HG03159 (cell line): Measurements from ENCODE around the gene ATXN2.

ENCODE experiments used
- ATAC-seq: cut with Tn5 transposase; IDR thresholded peaks from one replicate; pipeline ENCODE4 v1.9.1; 2021; ENCODE audit warnings: mild to moderate bottlenecking, moderate library complexity; ENCODE audit not compliant: unreplicated experiment

ATXN2 gene

DNA sequence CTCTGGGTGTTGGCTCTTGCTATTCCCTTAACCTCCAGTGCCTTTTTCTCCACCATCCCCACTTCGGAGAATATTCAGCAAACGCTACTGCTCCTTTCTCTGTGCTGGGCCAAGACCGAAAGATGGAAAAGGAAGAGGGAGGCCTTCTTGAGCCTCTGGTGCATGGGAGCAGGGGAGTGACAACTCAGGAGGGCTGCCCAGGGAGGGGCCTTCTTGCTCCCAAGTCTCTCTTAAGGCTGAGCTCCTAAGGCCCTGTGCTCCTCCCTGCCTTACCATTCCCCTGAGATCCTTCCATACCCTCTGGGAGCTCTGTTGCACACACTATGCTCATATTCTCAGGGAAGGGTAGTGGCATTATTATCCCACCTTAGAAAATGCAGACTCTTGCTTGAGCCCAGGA lies 158.5 kb downstream of the ATXN2 start:
- no peak for ATAC-seq

- ATAC-seq: no peak
These were observed 159.0 kb downstream of the ATXN2 start for GRCh38 chr12:111440152-111440551.

DNA sequence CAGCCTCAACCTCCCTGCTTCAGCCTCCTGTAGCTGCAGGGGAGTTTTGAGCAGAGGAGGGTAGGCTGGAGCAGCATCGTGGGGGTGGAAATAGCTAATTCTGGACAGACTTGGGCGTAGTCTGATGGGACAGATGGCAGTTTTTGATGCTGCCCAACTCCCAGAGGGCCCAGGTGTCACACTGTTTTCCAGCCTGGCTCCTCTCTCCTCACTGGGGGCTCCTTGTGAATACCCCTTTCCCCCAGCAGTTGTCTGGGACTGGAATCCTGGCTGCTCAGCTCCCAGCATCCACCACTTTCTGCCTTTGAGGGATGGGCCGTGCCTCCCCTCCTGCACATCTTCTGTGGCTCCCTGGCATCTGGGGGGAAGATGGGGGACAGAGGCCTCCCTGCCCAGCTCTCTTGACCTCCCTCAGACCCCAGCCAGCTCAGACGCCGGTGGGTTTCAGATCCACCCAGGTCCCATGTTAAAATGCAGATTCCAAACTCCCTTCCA lies 159.4 kb downstream of the ATXN2 start:
- no peak for ATAC-seq

- no peak for ATAC-seq
These were observed 160.6 kb downstream of the ATXN2 start for GRCh38 chr12:111438481-111438880.

- no peak for ATAC-seq
These were observed 161.2 kb downstream of the ATXN2 start for GRCh38 chr12:111437816-111438454.

DNA sequence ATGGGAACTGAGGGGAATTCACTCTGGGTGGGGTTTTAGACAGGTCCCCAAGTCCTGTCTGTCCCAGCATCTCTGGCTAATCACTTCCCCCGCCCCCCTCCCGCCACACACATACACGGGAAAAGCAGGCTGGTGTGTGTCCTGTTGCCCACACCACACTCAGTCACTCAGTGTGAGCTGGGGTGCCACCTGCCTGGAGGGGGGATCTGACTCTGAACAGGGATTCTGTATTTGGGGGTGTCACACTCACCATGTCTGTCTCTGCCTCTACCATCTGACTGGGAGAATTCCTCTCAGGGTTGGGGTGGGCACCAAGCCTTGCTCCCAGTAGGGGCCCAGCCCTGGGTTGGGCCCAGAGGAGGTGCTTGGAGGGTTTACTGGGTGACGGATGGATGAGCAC lies 162.3 kb downstream of the ATXN2 start:
- ATAC-seq: no peak

- no peak for ATAC-seq
These were observed 162.8 kb downstream of the ATXN2 start for GRCh38 chr12:111436266-111436665.

DNA sequence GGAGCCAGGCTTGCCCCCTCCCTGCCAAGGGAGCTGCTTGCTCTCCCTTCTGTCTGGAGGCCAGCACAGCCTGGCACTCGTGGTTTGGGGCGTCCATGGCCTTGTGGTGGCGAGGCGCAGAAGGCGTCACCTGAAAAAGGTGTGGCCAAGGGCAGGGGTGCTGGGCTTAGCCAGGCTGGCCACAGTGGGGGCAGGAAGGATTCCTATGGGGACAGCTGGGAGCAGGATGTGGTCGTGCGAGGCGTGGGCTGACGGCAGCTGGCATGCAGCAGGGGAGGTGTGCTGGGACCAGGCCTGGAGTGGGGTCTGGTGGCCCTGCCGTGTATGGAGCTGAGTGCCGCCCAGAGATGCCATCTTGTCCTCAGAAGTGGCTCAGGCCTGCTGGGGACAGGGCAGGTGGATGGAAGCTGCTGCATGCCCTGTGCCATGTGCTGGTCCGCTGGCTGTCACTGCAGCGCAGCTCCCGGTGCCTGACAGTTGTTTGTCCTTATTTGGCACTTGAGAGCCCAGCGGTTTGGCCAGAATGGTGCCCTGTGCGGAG lies 163.4 kb downstream of the ATXN2 start:
- no peak for ATAC-seq

GRCh38 chr12:111434680-111435338 lies 164.3 kb downstream of the ATXN2 start:
- ATAC-seq: peak; percentile 58

DNA sequence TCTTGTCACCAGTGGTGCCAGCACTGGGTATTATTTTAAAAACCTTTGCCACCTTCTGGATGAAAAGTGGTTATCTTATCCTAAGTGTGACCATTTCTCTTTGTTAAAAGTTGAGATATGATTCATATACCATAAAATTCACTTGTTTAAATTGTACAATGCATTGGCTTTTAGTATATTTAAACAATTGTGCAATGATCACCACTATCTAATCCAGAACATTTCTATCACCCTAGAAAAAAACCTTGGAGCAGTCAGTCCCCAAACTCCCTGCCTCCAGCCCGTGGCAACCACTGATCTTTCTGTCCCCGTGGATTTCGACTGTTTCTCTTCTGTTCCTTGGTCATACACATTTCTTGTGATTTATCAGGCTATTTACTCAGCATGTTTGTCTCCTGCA lies 165.1 kb downstream of the ATXN2 start:
- ATAC-seq: no peak

- ATAC-seq: no peak
These were observed 167.3 kb downstream of the ATXN2 start for GRCh38 chr12:111431772-111432171.

DNA sequence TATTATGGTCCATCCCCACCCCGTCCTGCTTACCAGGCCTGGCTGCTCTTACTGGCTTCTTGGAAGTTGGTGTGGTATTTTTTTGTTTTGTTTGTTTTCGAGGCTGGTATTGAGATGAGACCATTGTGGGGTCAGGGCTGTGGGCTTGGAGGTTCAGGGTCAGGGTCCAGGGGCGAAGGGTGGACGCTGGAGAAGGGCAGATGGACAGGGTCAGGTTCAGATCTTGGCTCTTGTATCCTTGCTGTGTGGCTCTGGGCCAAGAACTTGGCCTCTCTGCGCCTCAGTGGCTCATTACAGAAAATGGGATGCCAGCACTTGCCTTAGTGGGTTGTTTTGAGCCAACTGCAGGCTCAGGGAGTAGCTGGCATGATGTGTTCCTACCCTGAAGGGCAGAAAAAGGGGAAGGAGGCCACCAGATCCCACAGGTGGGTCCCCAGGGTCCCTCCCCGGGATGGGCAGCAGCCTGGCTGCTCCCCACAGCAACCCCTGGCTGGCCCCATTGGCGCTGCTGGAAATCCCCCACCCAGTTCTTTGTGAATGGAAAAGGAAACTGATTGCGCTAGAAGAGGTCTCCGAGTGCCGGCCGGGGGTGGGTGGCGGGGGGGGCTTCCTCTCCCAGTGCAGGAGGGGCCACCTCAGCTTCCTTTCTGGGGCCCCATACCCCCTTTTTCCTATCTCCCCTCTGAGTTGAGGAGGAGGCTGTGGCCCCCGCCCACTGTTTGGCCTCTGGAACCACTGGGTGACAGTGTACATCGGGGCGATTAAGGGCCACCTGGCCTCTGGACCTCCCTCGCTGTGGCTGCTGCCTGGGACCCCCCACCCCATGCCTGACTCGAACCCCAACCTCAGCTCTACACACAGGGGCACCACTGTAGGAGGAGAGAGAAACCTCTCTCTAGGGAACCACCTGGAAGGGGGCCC lies 168.4 kb downstream of the ATXN2 start:
- ATAC-seq: no peak

DNA sequence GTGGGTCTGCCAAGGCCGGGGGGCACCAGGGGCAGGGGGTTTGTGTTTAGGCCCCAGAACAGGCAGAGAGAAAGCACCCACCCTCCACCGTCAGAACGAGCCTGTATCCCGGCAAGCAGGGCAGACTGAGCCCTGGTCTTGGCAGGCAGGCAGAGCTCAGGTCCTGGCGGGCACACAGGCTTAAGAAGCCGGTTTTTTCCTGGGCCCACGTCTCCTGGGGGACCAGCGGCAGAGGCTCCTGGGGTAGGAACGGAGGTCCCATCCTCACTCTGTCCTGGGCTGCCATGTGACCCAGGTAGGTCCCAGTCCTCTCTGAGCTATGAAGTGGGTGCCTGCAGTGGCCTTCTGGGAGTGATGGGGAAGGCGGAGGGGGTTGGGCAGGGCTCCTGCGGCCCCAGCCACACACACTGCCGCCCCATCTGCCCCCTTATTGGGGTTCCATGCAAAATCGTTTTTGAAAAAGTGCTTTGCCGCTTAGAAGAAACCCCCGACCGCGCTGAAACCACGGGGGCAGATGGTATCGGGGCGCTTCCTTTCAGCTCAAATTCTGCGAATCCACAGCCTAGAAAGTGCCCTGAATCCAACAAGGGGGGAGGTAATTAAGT lies 169.2 kb downstream of the ATXN2 start:
- no peak for ATAC-seq

- ATAC-seq: no peak
These were observed 170.4 kb downstream of the ATXN2 start for GRCh38 chr12:111428728-111429175.

DNA sequence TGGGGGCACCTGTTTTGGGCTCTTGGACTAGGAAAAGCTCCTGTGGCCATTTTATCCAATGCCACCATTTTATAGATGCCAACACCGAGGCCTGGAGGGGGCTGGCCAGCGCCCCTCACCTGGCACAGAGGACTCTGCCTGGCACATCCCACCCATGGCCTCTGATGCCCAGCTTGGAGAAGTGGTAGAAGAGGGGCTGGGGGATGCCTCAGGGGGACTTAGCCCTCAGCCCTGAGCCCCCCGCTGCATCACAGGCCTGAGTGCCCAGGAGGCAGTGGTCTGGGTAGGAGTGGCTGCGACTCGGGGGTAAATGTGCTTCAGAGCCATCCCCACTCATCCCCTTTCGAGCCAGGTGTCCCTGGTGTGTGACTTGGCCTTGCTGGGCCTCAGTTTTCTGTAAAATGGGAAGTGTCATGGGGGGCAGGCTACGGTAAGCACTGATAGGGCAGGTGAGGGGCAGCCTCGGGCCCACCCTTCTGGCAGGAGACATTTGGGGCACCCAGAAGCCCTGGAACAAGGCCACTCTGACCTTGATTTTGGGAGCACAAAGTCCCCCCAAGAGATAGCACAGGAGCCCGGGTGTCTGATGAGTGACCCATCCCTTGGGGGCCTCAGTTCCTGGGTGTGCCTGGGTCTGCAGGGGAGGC lies 170.9 kb downstream of the ATXN2 start:
- no peak for ATAC-seq

DNA sequence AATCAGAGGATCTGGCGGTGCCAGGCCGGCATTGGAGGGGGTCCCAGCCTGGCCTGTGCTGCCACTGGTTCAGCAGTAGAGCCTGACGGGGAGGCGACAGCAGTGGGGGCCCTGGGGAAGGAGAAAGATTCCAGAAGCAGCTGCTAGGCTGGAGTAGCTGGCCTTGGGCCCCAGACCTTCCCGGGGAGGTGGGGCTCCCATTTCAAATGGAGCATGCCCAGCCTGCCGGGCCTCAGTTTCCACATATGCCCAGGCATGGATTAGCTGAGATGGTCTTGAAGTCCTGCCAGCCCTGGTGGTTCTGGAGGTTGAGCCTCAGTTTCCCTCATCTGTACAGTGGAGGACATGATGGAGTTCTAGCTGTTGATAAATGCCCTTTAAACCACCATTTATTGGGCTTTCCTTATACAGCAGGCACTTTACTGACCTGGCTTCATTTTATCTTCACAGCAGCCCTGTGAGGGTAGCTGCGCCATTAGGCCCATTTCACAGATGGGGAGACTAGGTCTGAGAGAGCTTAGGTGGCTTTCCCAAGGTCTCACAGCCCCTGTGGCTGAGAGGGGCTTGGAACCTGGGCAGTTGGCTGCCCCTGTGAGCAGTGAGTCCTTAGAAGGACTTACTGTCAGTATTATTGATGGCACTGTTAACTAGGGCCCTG lies 171.6 kb downstream of the ATXN2 start:
- ATAC-seq: no peak

DNA sequence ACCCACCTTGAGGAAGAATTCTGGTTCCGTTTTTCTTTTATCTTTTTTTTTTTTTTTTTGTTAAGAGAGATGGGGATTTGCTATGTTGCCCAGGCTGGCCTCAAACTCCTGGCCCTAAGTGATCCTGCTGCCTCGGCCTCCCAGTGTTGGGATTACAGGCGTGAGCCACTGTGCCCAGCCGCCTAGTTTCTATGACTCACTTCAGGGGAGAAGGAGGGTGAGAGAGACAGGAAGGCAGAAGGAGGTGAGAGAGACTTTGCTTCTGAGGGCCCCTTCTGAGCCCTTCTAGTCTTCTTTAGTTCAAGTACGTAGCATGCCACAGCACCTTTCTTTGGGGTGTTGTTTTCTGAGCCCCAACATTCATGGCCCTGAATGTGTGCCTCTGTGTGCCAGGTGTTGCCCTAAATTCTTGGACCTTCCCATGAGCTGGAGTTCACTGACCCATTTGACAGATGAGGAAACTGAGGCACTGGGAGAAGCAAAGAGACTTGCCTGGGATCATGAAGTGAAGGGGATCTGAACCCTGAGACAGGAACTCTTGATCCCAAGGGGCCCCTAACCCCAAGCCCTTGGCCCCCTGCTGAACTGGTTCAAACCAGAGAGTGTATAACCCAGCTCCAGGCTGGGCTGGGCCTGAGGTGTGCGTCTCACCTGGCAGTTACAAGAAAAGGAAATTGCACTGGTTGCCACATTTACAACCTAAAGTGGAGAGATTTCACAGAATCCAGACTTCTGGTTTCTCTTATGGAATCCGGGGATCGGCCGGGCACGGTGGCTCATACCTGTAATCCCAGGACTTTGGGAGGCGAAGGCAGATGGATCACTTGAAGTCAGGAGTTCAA lies 172.6 kb downstream of the ATXN2 start:
- no peak for ATAC-seq

GRCh38 chr12:111425655-111426054 lies 173.5 kb downstream of the ATXN2 start:
- ATAC-seq: no peak

- no peak for ATAC-seq
These were observed 174.3 kb downstream of the ATXN2 start for GRCh38 chr12:111424793-111425251.
